Retinal pigment epithelial cell (primary cell): ENCODE results near the gene PPP2R2D.

ENCODE experiments used
- DNase-seq: peaks from one replicate; pipeline ENCODE4 v3.0.0-alpha.2; 2010; ENCODE audit warnings: low read depth
- H3K4me3 ChIP-seq: 2 replicates; pipeline ENCODE4 v1.5.1; 2011; ENCODE audit warnings: mild to moderate bottlenecking, low read length, control low read depth, moderate library complexity
- TF ChIP-seq, protein P1 (sequence below): conservative IDR thresholded peaks from 2 replicates; pipeline ENCODE4 v1.5.1; 2011; ENCODE audit warnings: low read depth, low read length, control low read depth, inconsistent platforms

PPP2R2D gene

DNA sequence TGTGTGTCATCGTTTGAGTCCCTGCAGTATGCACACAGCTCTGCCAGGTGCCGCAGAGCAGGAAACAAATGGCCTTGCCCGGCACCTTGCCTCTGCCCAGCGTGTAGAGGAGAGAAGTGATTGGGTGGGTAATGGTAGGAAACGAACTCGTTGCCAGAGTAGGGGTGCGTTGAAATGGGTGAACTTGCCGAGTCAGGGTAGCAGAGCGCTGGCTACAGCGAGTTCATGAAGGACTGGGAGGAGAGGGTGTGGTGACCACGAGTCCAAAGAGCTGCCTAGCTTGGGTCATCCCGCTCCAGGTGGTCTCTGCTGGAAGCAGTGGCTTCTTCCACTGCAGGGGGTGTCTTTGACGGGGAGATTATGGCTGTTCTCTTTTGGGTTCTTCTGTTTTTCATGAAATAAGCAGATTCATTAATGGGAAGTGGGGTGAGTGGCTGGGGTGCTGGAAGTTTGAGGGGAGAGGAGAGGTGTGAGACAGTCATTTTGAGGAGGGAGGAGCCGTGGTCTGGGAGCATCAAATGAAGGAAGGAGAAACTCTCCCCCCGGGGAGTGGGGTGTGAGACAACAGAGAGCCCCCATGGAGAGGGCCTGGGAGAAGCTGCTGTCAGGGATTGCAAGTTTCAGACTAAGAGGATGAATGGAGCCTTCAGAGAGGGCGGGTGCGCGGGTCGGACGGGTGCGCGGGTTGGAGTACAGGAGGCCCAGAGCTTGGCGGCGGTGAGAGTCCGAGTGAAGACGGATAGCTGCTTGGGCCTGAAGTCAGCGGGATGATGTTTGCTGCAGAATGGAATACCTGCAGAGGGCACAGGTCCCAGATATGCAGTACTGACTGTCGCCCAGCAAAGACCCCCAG, 26.2 kb downstream of the PPP2R2D start:
- no peak overlapping the region for H3K4me3 ChIP-seq
- TF ChIP-seq, protein P1, sequence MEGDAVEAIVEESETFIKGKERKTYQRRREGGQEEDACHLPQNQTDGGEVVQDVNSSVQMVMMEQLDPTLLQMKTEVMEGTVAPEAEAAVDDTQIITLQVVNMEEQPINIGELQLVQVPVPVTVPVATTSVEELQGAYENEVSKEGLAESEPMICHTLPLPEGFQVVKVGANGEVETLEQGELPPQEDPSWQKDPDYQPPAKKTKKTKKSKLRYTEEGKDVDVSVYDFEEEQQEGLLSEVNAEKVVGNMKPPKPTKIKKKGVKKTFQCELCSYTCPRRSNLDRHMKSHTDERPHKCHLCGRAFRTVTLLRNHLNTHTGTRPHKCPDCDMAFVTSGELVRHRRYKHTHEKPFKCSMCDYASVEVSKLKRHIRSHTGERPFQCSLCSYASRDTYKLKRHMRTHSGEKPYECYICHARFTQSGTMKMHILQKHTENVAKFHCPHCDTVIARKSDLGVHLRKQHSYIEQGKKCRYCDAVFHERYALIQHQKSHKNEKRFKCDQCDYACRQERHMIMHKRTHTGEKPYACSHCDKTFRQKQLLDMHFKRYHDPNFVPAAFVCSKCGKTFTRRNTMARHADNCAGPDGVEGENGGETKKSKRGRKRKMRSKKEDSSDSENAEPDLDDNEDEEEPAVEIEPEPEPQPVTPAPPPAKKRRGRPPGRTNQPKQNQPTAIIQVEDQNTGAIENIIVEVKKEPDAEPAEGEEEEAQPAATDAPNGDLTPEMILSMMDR: no peak
- no peak for DNase-seq

DNA sequence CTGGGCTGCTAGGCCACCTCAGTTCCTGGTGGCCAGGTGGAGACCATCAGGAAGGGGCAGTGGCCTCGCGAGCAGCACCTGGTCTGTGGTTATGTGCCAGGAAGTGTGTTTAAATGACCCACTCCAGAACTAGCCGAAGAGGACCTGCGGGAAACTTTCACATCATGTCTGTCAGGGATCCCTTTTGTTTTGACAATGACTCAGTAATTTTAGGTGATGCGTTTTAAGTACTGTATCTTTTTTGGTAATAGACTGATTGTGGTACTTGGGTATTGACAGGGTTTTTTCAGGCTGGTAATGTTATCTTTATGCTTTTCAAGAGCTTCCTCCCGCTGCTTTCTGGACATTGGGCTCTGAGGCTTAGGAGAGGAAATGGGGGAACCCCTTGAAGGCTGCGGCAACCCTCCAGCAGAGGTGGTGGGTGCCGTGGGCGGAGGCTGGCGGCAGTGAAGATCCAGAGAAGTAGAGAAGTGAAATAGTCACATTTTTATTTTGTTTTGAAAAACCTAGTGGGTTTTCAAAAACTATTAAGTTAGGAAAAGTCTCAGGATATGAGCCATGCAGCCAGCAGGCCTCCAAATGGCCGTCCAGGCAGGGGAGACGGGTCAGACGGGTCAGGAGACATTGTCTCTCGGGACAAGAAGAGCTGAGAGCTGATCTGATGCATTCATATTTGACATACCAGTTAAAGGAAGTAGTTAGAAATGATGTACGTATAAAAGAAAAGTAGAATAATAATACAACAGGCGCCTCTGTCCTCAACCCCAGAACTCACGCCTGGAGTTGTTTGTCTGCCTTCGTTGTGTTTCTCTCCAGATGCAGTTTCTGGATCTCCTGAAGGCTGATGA, 27.7 kb downstream of the PPP2R2D start:
- no peak for DNase-seq
- no peak overlapping the region for H3K4me3 ChIP-seq
- TF ChIP-seq, protein P1: no peak

DNA sequence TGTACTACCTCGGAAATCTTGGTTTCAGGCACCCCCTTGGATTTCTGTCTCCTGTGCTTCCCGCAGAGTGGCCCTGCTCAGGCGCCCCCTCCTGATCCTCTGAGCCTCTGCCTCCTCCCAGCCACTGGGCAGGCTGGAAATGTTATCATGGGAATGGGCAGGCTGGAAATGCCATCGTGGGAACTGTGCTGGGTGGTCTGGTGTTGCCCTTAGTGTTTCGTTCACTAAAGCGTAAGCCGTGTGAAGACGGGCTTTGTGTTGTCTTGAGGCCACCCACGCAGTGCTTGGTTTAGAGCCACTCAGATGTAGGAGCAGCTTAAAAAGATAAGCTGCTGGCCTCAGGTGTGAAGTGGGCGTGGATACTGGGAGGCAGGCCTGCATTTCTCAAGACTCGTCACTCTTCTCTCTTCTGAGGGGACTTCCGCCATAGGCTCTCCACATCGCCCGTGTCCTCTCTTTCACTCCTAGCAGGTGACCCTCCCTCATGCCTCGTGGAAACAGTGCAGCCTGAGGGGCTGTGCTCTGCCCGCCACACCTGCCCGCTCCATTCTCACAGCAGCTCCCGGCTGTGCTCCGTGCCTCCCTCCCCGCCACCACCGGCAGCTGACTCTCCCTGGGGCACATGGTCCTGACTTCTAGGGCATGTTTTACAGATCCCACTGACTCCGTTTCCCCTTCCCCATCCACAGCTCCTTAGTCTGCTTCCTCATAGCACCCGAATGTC, 28.5 kb downstream of the PPP2R2D start:
- H3K4me3 ChIP-seq: no peak overlapping the region
- TF ChIP-seq, protein P1: no peak
- no peak for DNase-seq

DNA sequence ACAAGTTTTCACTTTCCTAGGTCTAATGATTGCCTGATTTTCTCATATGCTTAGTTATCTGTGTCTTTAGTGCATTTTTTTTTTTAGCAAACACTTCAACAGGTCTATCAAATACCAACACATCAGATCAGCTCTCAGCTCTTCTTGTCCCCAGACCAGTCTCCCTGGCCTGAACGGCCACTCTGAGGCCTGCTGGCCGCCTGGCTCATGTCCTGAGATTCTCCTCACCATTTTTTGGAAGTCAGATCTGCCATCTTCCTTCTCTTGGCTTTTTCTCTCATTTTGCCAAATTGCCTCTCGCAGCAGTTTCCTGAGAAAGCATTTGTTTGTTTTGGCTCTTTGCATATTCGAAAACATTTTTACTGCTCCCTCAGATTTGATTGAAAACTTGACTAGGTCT, 29.3 kb downstream of the PPP2R2D start:
- DNase-seq: no peak
- no peak overlapping the region for H3K4me3 ChIP-seq
- TF ChIP-seq, protein P1: no peak

DNA sequence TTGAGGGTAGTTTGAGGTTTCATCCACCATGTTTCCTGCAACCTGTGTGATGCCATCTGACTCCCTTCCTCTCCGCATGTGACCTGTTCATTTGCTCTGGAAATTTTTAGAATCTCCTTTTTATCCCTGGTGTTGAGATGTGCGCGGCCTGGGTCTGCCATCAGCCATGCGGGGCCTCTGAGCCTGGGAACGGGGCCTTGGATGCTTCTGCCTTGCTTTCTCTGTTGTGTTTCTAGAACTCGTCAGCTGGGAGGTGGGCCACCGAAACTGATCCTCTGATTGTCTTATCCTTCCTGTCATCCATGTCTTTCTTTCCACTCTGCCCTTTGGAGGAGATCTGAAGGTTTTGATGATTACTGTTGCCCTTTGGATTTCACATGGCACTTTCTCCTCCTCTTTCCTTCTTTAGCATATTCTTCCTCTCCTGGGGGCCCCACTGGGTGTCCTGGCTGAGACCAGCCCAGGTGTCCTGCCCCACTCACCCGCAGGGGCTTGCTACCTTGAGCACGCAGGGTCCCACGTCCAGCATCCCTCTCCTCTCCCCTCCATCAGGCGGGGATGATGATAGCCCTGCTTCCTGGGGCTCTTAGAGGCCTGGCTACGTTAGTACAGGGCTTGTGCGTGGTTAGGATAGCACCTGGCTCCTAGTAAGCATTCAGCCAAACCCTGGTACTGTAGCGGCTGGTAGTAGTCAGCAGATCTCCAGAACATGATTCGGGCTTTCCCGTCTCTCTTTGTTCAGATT, 29.9 kb downstream of the PPP2R2D start:
- no peak for DNase-seq
- H3K4me3 ChIP-seq: no peak overlapping the region
- TF ChIP-seq, protein P1: no peak

DNA sequence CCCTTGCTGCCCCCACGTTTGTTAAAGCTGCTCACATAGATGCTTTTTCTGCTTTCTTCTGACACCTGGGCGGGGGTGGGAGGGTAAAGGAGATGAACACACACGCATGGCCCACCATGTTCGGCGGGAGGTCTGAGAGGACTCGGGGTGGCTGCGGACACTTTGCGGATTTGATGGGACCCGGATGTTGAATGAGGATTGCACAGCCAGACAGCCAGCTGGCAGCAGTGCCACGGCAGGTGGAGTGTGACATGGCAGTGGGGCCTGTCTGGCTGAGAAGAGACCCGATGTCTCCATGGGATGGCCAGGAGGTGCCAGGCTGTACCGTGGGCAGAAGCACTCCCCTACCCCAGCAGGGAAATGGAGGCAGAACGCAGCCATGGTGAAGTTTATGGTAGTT, 31.2 kb downstream of the PPP2R2D start:
- H3K4me3 ChIP-seq: no peak overlapping the region
- no peak for DNase-seq
- TF ChIP-seq, protein P1: no peak
